GM21390 (cell line): ENCODE data around the gene COL16A1.

ENCODE experiments used
- ATAC-seq: cut with Tn5 transposase; IDR thresholded peaks from one replicate; pipeline ENCODE4 v1.9.1; 2021; ENCODE audit not compliant: unreplicated experiment

COL16A1 gene

DNA sequence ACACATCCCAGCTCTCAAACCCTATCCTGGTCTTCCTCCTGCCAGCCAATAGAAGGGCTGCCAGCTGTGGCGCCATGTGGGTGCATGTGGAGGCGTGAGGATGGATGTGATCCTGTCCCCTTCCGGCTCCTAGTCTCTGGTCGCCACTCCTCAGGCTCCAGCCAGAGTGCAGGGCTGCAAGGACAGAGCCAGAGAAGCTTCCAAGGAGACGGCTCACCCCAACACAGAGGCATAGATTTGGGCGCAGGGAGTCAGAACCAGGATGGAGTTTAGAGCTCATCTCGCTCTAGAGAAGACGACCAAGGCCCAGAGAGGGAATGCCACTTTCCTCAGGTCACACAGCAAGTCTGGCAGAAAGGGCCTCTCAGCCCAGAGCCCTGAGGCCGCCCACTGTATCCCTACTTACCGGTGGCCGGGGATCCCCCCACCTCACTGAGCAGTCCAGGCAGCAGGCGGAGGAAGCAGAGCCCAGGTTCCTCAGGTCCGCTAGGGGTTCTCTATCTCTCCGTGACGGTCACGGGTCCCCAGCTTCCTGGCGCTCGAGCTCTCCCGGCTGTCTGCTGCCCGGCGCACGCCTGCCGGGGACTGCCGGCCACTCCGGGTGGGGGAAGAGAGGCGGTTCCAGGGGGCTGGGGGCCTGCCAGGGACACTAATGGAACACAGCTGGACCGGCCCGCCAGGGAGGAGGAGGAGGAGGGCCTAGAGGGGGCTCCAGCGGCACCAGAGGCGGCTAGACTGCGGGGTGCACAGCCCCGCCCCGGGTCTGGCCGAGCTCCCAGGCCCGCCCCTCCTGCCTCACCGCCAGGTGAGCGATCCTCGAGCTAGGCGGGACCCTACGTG is at the start of gene COL16A1:
COL16A1 (minus strand) TSS at position 587 of the 840 bp plus-strand sequence. CDS start 1,824 bp downstream, outside the sequence.
- no peak for ATAC-seq

DNA sequence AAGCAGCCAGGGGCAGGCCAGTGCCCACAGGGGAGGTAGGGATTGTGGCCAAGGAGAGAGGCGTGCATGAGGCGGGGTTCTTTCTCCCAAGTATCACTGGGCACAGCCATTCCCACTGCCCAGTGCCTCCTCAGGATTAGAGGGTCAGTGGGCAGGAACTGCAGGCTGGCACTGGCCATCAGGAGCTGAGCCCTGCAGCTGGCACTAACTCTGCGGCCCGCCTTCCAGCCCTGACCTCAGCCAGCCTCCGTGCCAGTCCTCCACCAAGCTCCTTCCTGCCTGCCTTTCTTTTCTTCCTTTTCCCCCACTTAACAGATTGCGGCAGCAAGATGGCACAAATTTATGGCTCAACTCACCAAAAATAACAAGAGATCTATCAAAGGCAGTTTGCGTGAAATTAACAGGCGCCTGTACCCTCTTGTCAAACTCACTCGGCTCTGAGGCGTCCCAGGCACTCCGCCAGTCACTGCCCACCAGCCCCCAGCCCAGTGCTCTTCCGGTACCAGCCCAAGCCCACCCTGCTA is 49.2 kb upstream of the COL16A1 start:
- ATAC-seq: no peak

DNA sequence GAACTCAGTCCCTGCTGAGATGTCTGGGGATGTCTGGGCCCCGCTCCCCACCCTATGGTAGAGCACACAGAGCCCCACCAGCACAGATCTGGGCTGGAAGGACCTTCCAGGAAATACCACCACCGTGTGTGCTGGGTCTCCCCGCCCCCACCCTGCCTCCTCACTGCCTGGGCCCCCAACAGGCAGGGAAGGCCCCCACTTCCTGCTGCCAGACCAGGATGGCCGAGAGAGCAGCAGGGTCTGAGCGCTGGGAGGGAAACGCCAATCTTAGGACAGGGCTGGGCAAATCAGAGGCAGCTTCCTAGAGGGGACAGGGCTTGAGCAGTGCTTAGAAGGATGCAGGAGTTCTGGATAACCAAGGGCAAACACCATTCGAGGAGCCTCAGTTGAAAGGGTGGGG is 48.4 kb upstream of the COL16A1 start:
- no peak for ATAC-seq

DNA sequence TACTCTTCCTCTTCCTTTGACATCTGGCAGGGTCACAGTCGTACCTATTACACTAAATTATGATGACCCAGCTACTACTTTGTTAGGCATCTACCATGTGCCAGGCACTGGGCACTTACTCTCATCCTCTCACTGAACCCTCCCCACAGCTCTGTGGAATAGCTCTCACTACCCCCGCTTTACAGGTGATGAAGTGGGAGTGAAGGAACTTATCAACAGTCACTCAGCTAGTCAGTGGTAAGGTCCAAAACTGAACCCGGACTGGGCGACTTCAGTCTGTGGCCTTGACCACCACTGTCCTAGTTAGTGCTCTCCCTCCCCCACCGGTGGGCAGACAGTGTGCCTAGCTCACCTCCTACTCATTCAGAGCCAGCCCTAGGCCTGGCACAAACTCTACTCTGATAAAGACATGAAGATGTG is 48.0 kb upstream of the COL16A1 start:
- no peak for ATAC-seq

DNA sequence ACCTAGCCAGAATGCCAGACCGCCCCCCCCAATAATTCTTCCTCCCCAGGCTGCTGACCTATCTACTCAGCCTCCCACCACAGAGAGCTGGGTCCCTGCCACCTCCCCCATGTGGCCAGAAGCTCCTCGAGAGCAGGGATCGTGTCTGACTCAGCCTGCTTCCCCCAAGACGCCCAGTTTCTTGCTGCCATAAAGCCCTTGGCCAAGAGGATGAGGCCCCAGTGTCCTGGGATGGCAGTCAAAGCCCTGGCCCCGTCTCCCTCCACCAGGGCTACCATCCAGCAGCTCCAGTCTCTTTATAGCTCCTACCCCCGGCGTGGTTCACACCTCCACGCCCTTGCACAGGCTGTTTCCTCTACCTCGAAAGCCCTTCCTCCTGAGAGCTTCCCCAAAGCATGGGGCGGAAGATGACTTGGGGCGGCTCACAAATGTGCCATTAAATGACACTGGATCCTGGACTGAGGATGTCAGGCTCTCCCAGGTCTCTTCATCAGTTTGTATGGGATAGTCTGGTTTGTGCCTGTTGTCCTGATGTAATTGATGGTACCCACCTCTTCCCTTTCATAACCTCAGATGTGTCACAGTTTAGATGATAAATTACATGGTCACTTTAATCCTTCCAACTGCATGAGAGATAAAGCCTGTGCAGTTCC is 47.2 kb upstream of the COL16A1 start:
- no peak for ATAC-seq

DNA sequence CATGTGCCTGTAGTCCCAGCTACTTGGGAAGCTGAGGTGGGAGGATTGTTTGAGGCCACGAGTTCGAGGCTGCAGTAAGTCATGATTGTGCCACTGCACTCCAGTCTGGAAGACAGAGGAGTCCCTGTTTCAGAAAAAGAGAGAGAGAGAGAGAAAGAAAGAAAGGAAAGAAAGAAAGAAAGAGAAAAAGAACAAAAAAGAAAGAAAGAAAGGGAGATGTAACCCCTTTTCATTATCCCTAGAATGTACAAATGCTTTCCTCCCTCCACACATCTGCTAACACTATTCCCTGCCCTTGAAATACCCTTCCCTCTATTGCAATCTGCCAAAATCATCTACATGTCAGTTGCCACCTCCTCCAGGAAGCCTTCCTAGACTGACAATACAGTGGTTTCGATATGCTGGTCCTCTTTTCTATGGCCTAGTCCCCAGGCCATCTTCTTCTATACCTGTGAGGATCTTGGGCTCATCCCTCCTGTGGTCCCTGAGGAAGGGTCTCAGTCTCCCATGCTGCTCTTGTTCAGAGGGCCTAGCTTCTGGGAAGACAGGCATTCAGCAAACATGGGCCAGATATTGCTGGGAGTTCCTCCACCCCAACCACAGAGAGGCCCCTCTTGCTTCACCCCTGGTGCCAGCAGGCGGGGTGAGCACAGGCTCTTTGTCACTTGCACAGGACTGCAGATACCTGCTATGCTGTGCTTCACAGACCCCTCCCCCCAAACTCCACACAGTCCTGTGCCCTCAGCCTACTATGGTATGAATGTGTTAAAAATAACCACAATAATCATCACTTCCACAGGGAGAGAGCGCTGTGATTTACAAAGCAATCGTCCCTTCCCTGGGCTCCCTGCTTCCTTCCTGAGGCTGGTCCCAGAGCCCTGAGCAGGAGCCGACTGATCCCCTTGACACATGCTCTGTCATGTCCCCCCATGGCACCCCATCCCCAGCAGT is 46.2 kb upstream of the COL16A1 start:
- ATAC-seq: no peak

DNA sequence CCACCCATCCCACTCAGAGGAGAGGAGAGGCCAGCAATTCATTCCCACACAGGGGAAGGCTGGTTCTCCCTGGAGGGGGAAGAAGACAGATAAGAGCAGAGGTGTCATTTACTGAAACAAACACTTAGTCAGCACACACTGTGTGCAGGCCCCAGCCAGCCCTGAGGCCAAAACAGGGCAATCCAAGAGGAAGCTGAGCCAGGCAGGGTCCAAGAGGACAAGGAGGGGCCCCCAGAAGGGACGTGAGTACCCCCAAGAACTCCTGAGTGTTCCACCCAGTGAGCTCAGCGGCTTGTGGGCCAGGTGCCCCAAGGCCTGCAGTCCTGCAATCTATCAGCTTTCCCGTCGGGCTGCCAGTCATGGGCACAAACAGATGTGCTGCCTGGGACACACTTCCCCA is 44.5 kb upstream of the COL16A1 start:
- no peak for ATAC-seq

DNA sequence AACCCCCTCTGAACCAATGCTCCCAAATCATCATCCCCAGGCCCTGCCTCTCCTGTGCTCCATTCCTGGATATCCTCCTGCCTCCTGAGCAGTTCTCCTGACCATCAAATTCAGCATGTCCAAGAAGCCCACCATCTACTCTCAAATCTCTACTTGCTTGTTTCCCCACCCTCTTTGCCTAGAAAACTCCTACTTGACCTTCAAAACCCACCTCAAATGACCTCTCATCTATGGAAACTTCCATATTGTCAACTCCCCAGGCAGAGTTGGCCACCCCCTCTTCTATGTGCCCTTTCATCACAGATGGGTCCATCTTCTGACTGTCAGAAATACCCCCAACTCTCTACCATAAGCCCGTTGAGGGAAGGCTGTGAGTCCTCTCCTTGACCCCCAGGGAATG is 43.5 kb upstream of the COL16A1 start:
- ATAC-seq: no peak

DNA sequence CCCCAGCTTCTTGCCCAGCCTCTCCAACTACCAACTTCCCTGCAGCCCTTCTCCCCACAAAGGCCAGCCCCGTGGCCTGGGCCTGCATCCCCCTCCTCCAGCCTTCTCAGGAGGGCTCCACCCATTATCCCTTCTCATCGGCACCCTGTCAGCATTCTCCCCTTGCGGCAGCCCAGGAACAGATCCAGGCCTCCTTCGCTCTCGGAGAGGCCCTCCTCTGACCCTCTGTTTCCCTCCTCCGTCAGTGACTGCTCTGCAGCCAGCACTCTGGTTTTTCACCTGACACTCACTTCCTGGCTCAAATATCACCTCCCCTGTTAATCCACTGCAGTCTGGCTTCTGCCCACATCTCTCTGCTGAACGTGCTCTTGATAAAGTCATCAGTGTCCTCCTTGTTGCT is 42.9 kb upstream of the COL16A1 start:
- no peak for ATAC-seq

DNA sequence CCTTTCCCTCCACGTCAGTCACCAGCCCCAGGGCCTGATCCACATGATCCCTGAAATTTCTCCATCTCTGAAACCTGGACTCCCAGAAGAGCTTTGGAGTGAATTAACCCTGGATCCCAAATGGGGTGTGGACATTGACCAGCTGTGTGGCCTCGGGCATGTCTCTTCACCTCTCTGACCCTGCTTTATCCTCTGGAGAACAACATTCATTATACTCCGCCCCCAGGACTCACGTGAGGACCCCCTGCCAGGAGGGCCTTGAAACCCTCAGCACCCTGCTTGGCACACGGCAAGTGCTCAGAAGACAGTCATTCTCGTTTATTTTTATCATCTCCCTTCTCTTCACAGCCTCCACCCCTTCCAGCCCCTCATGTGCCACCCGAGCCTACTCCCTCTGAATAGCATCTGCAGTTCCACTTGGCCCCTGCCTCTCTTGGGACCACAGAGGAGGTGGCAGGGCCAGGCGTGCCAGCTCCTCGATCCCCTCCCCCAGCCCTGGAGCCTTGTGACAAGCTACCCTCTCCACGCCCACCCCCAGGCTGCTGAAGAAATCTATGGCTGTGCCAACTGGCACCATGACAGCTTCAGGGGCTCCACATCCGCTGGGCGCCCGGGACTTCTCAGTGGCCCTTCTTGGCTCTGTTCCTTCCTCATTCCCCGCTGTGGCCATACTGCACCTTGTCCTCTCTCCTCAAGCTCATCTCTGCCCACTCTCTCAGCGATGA is 42.3 kb upstream of the COL16A1 start:
- ATAC-seq: no peak

DNA sequence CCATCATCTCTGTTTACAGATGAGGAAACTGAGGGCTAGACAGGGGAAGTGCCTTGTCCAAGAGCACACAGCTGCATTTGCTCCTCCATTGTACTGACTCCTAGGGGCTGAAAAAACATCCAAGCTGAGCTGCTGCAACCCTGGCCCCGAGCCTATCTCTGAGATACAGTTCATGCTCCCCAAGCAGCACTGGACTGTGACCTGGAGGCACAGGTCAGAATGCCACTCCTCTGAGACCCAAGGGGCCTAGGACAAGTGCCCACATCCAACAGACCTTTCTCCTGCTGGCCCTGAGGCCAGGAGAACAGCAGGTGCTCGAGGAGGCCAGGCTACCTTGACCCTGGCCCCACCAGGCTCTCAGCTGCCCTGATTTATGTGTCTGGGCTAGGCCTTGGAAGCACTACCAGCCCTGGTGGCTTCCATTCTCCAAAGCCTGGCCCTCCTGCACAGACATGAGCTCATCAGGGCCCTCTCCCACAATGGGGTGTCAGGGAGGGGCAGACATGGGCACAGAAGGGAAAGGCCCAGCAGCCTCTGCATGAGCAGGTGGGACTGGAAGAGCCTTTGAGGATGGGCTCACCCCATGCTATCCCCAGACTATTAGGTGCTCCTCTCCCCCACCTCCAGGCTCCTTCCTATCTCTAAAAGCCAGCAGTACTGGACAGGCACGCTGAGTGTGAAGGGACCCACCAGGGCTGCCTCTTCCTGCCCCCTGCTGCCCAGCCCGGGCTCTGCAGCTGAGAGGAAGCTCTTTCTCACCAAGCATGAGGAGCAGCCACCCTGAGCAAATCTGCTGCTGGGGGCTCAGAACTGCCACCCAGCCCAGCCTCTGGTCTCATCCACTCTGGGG is 41.5 kb upstream of the COL16A1 start:
- ATAC-seq: no peak

DNA sequence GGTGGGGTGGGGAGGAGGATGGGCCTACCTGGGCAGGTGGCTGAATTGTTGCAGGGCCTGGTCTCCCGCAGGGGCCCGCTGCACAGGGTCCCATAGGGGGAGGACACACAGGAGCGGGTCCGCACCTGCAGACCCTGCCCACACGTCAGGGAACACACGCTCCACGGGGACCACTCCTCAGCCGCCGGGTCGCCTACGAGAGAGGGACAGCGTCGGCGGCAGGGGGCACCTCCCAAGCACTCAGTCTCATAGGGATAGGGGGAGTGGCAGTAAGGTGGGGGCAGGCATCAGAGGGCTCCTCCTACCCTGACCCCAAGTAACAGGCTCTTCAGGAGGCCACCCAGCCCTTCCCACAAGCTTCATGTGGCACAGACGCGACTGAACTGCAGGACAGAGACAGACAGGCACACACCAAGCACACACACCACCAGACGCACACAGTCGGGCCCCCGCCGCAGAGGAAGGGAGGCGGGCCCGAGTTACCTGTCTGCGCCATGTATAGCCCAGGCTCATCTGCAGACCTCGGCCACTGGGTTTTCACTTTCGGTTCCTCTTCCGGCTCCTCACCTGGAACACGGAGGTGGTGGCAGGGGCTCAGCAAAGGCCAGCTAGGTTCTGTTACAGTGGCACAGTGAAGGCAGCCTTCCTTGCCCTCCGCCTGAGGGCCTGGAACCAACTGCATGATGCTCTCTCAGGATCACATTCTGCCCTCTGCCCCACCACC is 40.5 kb upstream of the COL16A1 start:
- ATAC-seq: peak; percentile 72

DNA sequence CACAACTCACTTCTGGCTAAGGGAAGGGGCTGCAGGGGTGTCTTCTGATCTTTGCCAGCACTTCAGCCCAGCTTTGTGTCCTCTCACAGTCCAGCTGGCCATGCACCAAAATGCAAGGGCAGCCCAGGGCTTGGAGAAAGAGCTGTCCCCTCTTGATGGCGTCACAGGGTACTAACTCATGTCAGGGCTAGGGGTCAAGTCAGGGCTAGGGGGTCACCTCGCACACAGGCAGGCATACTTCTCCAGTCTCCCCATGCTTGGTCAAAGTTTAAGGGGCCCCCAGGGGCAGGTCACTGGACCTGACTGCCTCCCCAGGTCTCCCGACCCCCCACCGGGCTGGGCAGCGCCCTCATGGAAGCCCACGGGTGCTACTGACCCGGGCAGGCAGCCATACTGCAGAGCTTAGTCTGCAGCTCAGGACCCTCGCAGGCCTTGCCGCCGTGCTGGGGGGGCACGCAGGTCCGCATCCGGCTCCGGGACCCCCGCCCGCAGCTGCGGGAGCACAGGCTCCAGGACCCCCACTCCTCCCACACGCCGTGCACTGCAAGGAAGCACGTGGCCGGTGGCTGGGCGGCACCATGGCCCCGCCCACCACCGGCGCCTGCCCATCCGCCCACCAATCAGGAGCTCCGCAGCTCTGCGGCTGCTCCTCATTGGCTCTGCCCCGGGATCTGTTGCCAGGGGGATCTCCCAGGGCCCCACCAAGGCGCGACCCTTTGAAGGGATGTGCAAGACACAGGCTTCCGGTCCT is 38.8 kb upstream of the COL16A1 start:
- ATAC-seq: no peak

DNA sequence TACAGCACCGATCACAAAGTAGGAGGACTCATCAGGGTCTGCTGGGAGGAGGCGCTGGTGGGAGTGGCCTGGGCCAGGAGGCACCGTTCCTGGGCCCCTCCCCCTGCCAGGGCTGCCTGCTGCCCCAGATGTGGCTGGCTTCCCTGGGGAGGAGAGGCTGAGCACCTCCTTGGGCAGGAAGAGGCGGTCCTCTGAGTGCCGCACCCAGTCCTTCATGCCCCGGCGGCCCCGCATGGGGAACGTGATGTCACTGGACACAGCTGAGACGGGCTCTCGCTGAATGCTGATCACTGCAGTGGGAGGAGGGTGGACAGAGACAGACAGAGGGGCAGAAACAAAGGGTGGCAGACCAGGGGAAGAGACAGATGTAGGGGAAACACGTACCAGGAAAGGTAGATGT is 35.5 kb upstream of the COL16A1 start:
- no peak for ATAC-seq

DNA sequence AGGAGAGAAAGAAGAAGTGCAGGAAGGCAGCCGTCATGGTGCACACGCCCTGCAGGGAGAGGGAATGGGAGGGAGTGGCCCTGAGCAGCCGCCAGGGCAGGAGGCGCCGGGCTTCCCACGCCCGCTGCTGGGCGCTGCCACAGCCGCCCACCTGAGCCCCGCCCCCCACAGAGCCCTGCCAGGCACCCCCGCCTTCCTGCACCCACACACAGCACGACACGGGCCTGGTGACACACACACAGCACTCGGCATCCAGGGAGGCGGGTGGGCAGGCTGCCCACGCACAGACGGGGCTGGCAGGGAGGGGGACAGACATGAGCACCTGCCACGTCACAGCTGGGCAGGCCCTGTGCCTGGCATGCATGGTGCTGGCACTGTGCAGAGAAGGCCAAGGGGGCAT is 32.9 kb upstream of the COL16A1 start:
- no peak for ATAC-seq

DNA sequence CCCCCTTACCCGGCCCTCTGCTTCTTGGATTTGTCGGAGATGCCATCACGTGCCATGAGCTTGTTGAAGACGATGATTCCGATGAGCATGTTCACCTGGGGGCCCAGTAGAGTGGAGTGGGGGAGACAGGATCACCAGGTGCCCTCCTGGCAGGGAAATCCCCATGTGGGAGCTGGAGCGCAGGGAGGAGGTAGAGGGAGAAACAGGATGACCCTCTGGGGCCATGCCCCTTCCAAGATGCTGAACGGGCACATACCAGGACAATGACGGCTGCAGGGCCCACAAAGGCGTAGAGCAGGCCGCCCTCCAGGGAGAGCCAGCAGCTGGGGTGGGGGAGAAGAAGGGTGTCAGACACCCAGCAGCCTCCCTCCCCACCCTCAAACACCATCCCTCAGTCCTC is 31.8 kb upstream of the COL16A1 start:
- no peak for ATAC-seq

DNA sequence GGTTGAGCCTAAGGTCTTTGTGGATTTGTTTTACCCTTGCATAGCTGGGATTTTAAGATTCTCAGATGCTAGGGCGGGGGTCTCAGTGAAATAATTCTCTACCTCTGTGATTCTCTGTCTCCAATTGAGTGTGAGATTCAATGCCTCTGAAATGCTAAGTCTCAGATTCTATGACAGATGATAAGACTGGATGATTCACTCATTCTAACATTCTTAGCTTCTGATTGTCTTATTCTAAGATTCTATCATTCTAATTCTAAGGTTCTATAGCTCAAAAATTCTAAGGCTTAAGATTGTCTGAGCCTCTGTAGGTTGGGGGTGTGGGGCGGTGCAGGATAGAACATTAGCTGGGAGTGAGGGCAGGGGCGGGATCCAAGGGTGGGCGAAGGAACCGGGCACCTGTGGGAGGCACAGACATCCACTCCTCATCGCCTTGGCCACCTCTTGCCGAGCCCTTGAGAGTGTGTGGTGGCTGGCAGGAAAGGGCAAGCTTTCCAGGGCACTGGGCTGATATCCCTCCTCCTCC is 30.8 kb upstream of the COL16A1 start:
- ATAC-seq: no peak
